ENCODE data around the gene PDCL2.

The PDCL2 gene

DNA sequence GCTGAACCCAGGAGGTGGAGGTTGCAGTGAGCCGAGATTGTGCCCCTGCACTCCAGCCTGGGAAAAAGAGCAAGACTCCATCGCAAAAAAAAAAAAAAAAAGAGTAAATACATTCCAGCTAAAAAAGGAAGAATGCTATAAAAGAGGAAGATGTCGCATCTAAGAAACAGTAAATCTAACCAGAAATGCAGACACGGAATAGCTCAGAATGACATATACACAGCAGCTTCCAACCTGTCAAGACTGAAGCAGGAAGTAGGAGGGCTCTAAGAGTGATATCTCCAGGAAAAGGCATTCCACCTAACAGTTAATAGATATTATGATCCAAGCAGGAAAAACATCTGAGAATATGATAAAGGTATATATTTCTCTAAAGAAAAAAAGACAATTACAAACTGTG lies 61.4 kb downstream of the PDCL2 start:
- DNase-seq: no peak

DNA sequence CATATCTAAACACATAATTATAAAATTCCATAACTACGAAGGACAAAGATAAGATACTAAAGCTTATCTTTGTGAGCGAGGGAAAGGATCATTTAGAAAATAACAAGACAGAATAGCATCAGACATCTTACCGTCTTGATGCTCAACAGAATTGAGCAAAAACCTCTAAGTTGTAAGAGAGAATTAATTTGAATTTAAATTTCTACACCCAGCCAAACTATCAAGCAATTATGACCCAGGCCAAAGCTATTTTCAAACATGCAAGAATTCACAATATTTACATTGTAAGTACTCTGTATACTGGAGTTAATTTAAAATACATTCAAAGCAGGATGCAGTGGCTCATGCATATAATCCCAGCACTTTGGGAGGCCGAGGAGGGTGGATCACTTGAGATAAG lies 61.9 kb downstream of the PDCL2 start:
- no peak for DNase-seq

DNA sequence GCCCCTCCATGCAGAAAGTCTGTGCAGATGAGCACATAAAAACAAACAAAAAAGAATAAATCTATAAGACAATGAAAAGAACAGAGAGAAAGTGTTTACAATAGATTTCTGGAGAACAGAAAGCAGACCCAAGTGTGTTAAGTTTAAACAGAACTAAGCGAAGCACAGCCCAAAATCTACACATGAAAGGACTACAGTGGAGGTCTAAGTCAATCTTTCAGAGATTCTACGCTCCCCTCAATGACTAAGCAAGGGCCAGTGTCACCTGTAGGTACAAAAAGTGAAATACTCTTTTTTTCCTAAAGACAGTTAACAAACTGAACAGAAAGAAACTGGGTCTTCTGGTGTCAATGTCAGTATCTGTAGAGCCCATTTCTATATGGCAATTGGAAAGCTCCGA lies 63.6 kb downstream of the PDCL2 start:
- DNase-seq: no peak

DNA sequence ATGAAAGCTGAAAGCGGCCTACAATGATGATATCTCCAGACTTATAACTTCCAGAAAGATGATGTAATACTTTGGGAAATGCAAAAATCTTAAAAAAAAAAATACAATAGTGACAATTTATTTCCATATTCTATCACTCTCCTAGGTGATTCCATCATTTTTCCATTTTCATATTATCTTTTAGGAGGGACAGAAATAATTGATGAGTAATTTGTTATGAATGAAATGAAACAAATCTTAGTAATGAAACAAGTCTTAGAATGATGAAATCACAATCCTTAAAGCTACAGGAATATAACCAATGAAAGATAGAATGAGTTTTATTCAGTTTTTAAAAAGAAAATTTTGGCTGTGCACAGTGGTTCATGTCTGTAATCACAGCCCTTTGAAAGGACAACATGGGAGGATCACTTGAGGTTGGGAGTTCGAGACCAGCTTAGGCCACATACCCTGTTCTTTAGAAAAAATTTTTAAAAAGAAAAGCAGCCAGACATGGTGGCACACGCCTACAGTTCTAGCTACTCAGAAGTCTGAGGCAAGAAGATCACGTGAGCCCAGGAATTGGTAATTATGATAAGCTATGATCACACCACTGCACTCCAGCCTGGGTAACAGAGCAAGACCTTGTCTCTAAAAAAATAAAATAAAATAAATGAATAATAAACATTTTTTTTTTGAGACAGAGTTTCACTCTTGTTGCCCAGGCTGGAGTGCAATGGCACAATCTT lies 67.0 kb downstream of the PDCL2 start:
- no peak for DNase-seq

GRCh38 chr4:55518442-55518841 lies 73.6 kb downstream of the PDCL2 start:
- DNase-seq: no peak

GRCh38 chr4:55517526-55518229 lies 74.4 kb downstream of the PDCL2 start:
- no peak for DNase-seq

GRCh38 chr4:55512922-55513571 lies 79.0 kb downstream of the PDCL2 start:
- no peak for DNase-seq

DNA sequence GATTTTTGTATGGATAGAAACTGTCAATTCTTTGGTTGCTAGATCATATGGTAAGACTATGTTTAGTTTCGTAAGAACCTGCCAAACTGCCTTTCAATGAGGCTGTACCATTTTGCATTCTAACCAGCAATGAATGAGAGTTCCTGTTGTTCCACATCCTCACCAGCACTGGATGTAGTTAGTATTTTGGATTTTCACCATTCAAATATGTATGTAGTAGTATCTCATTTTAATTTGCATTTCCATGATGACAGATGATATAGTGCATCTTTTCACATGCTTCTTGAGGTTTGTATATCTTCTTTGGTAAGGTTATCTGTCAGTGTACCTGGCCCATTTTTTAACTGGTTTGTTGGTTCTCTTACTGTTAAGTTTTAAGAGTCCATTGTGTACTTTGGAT lies 80.0 kb downstream of the PDCL2 start:
- no peak for DNase-seq

GRCh38 chr4:55510685-55511084 lies 81.4 kb downstream of the PDCL2 start:
- no peak for DNase-seq

DNA sequence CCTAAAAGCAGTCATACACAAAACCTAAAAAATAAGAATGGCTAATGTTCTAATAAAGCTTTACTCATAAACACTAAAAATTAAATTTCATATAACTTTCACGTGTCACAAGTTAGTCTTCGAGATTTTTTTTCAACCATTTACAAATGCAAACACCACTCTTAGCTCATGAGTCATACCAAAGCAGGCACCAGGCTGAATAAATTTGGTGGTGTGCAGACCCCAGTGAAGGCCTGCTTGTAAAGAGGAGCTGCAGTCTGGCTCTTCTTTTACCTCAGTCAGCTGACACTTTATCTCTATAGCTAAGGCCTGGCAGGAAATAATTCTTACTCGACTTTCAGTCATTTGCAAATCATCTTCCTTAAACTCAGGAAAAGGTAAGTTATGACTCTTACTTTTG lies 82.8 kb downstream of the PDCL2 start:
- DNase-seq: no peak

DNA sequence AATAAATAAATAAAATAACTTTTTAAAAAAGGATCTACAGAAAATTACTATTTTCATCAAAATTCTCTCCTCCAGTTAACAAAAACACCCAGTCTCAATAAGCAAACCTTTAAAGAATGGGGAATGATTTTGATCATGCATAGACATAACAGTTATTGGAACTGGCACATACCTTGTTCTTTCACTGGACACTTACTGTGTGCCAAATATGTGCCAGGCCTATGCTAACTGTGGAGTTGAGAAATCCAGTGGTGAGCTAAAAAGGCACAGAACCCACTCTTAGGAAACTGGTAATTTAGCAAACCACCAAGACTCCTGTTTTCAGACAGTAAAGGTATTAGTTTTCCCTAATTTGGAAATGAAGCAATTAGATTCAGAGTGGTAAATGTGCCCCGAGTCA lies 84.4 kb downstream of the PDCL2 start:
- no peak for DNase-seq

Measured in AML-193 (cell line).